WTC11 (cell line): Measurements from ENCODE around the gene ZBTB20. TPM values are rescaled to one million over a fixed set of nuclear protein-coding genes. Genes with fewer than 3 reads are reported as not detected.

Source experiments
- ATAC-seq: fragments of 200-7000 bp; cut with Tn5 transposase; 2 replicates; pipeline ENCODE4 v1.10.0; 2021; ENCODE audit warnings: mild to moderate bottlenecking, moderate library complexity
- CTCF ChIA-PET: fragments of 300-600 bp; sonication (Branson Sonifier 250); formaldehyde crosslinking; loops from one replicate; lab custom pipeline; 2021; ENCODE audit warnings: antibody characterized with exemption; lab: Charles Lee
- POLR2A ChIA-PET: fragments of 350-600 bp; sonication (Branson Sonifier 250); formaldehyde crosslinking; loops from one replicate; lab custom pipeline; 2021; ENCODE audit warnings: antibody characterized with exemption; lab: Charles Lee
- DNase-seq: peaks from one replicate; pipeline ENCODE4 v3.0.0; 2021; ENCODE audit warnings: low spot score
- H3K27ac Mint-ChIP-seq: 2 replicates; pipeline ENCODE4 v1.8.0; 2021; ENCODE audit warnings: mixed read lengths
- H3K27me3 Mint-ChIP-seq: 2 replicates; pipeline ENCODE4 v1.8.0; 2021; ENCODE audit warnings: low read depth, mild to moderate bottlenecking, moderate library complexity, mixed read lengths
- H3K36me3 Mint-ChIP-seq: 2 replicates; pipeline ENCODE4 v1.8.0; 2021; ENCODE audit warnings: mixed read lengths
- H3K4me1 Mint-ChIP-seq: 2 replicates; pipeline ENCODE4 v1.8.0; 2022; ENCODE audit warnings: mixed read lengths
- H3K4me3 Mint-ChIP-seq: 2 replicates; pipeline ENCODE4 v1.8.0; 2021; ENCODE audit warnings: mild to moderate bottlenecking, moderate library complexity, mixed read lengths
- H3K9me3 Mint-ChIP-seq: 2 replicates; pipeline ENCODE4 v1.8.0; 2021; ENCODE audit warnings: mixed read lengths
- ATF1 ChIP-seq: sonication (generic); formaldehyde crosslinking; IDR thresholded peaks from 2 replicates; pipeline ENCODE4 v1.8.1; 2023; ENCODE audit warnings: mild to moderate bottlenecking, moderate library complexity, missing genetic modification reagents
- CREM ChIP-seq: sonication (generic); formaldehyde crosslinking; IDR thresholded peaks from 2 replicates; pipeline ENCODE4 v1.8.1; 2022; ENCODE audit warnings: mild to moderate bottlenecking, missing genetic modification reagents, moderate library complexity
- EMX1 ChIP-seq: fragments of 250-450 bp; sonication (Bioruptor Pico); IDR thresholded peaks from 2 replicates; pipeline ENCODE4 v1.8.0; 2021; ENCODE audit warnings: mild to moderate bottlenecking
- ETV6 ChIP-seq: sonication (generic); formaldehyde crosslinking; IDR thresholded peaks from 2 replicates; pipeline ENCODE4 v1.8.1; 2022; ENCODE audit warnings: mild to moderate bottlenecking, missing genetic modification reagents
- FOXK1 ChIP-seq: sonication (generic); formaldehyde crosslinking; IDR thresholded peaks from 2 replicates; pipeline ENCODE4 v1.8.0; 2022; ENCODE audit warnings: mild to moderate bottlenecking, moderate library complexity, missing genetic modification reagents
- FOXP1 ChIP-seq: sonication (generic); formaldehyde crosslinking; IDR thresholded peaks from 2 replicates; pipeline ENCODE4 v1.8.0; 2022; ENCODE audit warnings: missing genetic modification reagents, mild to moderate bottlenecking, moderate library complexity, borderline replicate concordance
- NFE2L1 ChIP-seq: sonication (generic); formaldehyde crosslinking; IDR thresholded peaks from 2 replicates; pipeline ENCODE4 v1.8.1; 2023; ENCODE audit warnings: missing genetic modification reagents
- NFYB ChIP-seq: sonication (generic); formaldehyde crosslinking; conservative IDR thresholded peaks from 2 replicates; pipeline ENCODE4 v1.8.0; 2022; ENCODE audit warnings: low read depth, missing genetic modification reagents
- NR1H2 ChIP-seq: sonication (generic); formaldehyde crosslinking; IDR thresholded peaks from 2 replicates; pipeline ENCODE4 v1.9.0; 2021; ENCODE audit warnings: mild to moderate bottlenecking, moderate library complexity, missing genetic modification reagents
- SMAD4 ChIP-seq: sonication (generic); formaldehyde crosslinking; IDR thresholded peaks from 2 replicates; pipeline ENCODE4 v1.8.0; 2022; ENCODE audit warnings: mild to moderate bottlenecking, missing genetic modification reagents
- SOX15 ChIP-seq: fragments of 250-450 bp; sonication (Bioruptor Pico); IDR thresholded peaks from 2 replicates; pipeline ENCODE4 v1.9.0; 2021; ENCODE audit warnings: mild to moderate bottlenecking
- SP1 ChIP-seq: sonication (generic); formaldehyde crosslinking; conservative IDR thresholded peaks from 2 replicates; pipeline ENCODE4 v1.8.1; 2022; ENCODE audit warnings: missing genetic modification reagents
- TCF7 ChIP-seq: sonication (generic); formaldehyde crosslinking; IDR thresholded peaks from 2 replicates; pipeline ENCODE4 v1.8.0; 2022; ENCODE audit warnings: mild to moderate bottlenecking, low read depth, missing genetic modification reagents, moderate library complexity
- ZNF138 ChIP-seq: sonication (generic); formaldehyde crosslinking; conservative IDR thresholded peaks from 2 replicates; pipeline ENCODE4 v1.8.1; 2022; ENCODE audit warnings: mild to moderate bottlenecking, moderate library complexity, missing genetic modification reagents
- ZNF219 ChIP-seq: sonication (generic); formaldehyde crosslinking; IDR thresholded peaks from 2 replicates; pipeline ENCODE4 v1.8.0; 2023; ENCODE audit warnings: missing genetic modification reagents, mild to moderate bottlenecking, borderline replicate concordance
- ZNF317 ChIP-seq: sonication (generic); formaldehyde crosslinking; IDR thresholded peaks from 2 replicates; pipeline ENCODE4 v1.8.1; 2023; ENCODE audit warnings: low read depth, mild to moderate bottlenecking, moderate library complexity, missing genetic modification reagents, borderline replicate concordance
- ZNF423 ChIP-seq: fragments of 250-450 bp; sonication (Bioruptor Pico); IDR thresholded peaks from 2 replicates; pipeline ENCODE4 v2.1.2; 2022; ENCODE audit warnings: mild to moderate bottlenecking, moderate library complexity
- total RNA-seq: library from RNA; stranded (reverse); gene quantifications from 3 replicates; pipeline ENCODE4 v1.2.3, GENCODE V29; 2021
- TF ChIP-seq, protein P1 (sequence below): sonication (generic); formaldehyde crosslinking; IDR thresholded peaks from 2 replicates; pipeline ENCODE4 v1.8.1; 2023; ENCODE audit warnings: mild to moderate bottlenecking, missing genetic modification reagents, moderate library complexity
- TF ChIP-seq, protein P2 (sequence below): sonication (generic); formaldehyde crosslinking; IDR thresholded peaks from 2 replicates; pipeline ENCODE4 v1.8.0; 2022; ENCODE audit warnings: mild to moderate bottlenecking, missing genetic modification reagents
- TF ChIP-seq, protein P3 (sequence below): sonication (generic); formaldehyde crosslinking; IDR thresholded peaks from 2 replicates; pipeline ENCODE4 v1.8.1; 2023; ENCODE audit warnings: mild to moderate bottlenecking, missing genetic modification reagents, moderate library complexity
- TF ChIP-seq, protein P4 (sequence below): sonication (generic); formaldehyde crosslinking; IDR thresholded peaks from 2 replicates; pipeline ENCODE4 v1.8.1; 2023; ENCODE audit warnings: mild to moderate bottlenecking, missing genetic modification reagents
- TF ChIP-seq, protein P5 (sequence below): fragments of 250-450 bp; sonication (Bioruptor Pico); IDR thresholded peaks from 2 replicates; pipeline ENCODE4 v1.9.0; 2021; ENCODE audit warnings: moderate library complexity, mild to moderate bottlenecking, inconsistent platforms, borderline replicate concordance
- TF ChIP-seq, protein P6 (sequence below): sonication (generic); formaldehyde crosslinking; IDR thresholded peaks from 2 replicates; pipeline ENCODE4 v1.8.0; 2022; ENCODE audit warnings: mild to moderate bottlenecking, missing genetic modification reagents
- TF ChIP-seq, protein P7 (sequence below): fragments of 200-600 bp; IDR thresholded peaks from 2 replicates; pipeline ENCODE4 v1.8.0; 2022; ENCODE audit warnings: antibody characterized with exemption

Gene ZBTB20
- total RNA-seq, 1 experiment from 2014 or later = 1.5 TPM

DNA sequence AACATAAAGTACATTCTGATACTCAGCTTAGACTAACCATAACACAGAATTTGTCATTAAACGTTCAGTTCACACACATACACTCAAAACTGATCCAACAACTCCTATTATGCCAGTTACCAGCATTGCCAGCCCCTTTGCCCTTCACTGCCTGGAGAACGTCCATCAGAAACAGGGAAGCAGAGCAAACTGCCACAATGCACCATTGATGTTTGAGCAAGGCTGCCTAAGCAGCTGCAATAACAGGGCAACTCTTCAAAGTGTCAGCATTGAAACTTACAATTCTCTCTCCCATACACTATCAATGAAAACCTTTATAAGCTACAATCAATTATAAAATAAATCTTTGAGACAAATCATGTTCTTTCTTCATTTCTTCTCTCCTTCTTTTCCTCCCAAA lies 85.1 kb downstream of the ZBTB20 start (continued):
- TF ChIP-seq FOXK1 (CRISPR knock-in tag) = no peak
- TF ChIP-seq, protein P1, sequence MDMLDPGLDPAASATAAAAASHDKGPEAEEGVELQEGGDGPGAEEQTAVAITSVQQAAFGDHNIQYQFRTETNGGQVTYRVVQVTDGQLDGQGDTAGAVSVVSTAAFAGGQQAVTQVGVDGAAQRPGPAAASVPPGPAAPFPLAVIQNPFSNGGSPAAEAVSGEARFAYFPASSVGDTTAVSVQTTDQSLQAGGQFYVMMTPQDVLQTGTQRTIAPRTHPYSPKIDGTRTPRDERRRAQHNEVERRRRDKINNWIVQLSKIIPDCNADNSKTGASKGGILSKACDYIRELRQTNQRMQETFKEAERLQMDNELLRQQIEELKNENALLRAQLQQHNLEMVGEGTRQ (CRISPR knock-in tag) = no peak
- TF ChIP-seq, protein P2, sequence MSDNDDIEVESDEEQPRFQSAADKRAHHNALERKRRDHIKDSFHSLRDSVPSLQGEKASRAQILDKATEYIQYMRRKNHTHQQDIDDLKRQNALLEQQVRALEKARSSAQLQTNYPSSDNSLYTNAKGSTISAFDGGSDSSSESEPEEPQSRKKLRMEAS = no peak
- TF ChIP-seq CREM = no peak
- no peak for TF ChIP-seq NFYB (CRISPR knock-in tag)

DNA sequence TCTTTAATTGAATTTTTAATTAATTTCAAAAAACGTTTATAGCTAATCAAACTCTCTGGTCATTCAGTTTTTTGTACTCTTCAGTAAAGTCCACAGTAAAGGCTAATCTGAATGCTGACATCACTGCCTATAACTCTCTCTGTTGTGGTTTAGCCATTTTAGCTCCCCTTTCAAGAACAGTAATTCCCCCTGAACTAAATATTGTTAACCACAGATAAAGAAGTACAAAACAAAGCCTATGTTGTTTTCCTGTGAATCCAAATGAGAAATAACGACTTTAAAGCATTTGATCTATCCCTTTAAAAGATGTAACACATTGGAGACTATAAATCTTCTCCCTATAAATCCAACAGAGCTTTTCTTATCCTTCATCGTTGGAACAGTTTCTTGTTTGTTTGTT lies 94.2 kb downstream of the ZBTB20 start:
- no peak overlapping the region for H3K27ac Mint-ChIP-seq
- ChIA-PET CTCF (interaction anchor here (1.4 kb wide), 1 partner anchor 32 kb away, joined by 5 read pairs; no protein-coding TSS in a partner anchor), POLR2A (no interaction called here)
- no peak for DNase-seq
- no peaks in the 10 kb centered on the region for H3K27me3 Mint-ChIP-seq
- no peaks in the 10 kb centered on the region for H3K4me1 Mint-ChIP-seq
- H3K36me3 Mint-ChIP-seq = no peaks in the 10 kb centered on the region
- ATAC-seq = no peak
- no peak for TF ChIP-seq ZNF138 (CRISPR knock-in tag)
- TF ChIP-seq ETV6 (CRISPR knock-in tag) = no peak
- TF ChIP-seq FOXP1 (CRISPR knock-in tag) = no peak
- TF ChIP-seq, protein P3, sequence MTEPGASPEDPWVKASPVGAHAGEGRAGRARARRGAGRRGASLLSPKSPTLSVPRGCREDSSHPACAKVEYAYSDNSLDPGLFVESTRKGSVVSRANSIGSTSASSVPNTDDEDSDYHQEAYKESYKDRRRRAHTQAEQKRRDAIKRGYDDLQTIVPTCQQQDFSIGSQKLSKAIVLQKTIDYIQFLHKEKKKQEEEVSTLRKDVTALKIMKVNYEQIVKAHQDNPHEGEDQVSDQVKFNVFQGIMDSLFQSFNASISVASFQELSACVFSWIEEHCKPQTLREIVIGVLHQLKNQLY (CRISPR knock-in tag) = no peak
- TF ChIP-seq NR1H2 (CRISPR knock-in tag) = no peak
- no peak for TF ChIP-seq SOX15 (CRISPR knock-in tag)
- TF ChIP-seq ZNF423 (CRISPR knock-in tag) = no peak
- TF ChIP-seq ZNF219 = no peak
- TF ChIP-seq, protein P4, sequence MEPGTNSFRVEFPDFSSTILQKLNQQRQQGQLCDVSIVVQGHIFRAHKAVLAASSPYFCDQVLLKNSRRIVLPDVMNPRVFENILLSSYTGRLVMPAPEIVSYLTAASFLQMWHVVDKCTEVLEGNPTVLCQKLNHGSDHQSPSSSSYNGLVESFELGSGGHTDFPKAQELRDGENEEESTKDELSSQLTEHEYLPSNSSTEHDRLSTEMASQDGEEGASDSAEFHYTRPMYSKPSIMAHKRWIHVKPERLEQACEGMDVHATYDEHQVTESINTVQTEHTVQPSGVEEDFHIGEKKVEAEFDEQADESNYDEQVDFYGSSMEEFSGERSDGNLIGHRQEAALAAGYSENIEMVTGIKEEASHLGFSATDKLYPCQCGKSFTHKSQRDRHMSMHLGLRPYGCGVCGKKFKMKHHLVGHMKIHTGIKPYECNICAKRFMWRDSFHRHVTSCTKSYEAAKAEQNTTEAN (CRISPR knock-in tag) = no peak
- TF ChIP-seq ZNF317 (CRISPR knock-in tag) = no peak
- no peak for TF ChIP-seq EMX1 (CRISPR knock-in tag)
- TF ChIP-seq, protein P5, sequence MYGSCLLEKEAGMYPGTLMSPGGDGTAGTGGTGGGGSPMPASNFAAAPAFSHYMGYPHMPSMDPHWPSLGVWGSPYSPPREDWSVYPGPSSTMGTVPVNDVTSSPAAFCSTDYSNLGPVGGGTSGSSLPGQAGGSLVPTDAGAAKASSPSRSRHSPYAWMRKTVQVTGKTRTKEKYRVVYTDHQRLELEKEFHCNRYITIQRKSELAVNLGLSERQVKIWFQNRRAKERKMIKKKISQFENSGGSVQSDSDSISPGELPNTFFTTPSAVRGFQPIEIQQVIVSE = no peak
- TF ChIP-seq, protein P6, sequence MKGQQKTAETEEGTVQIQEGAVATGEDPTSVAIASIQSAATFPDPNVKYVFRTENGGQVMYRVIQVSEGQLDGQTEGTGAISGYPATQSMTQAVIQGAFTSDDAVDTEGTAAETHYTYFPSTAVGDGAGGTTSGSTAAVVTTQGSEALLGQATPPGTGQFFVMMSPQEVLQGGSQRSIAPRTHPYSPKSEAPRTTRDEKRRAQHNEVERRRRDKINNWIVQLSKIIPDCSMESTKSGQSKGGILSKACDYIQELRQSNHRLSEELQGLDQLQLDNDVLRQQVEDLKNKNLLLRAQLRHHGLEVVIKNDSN = no peak
- TF ChIP-seq NFE2L1 = no peak
- TF ChIP-seq SP1 (CRISPR knock-in tag) = no peak
- no peak for TF ChIP-seq CREM
- TF ChIP-seq, protein P7, sequence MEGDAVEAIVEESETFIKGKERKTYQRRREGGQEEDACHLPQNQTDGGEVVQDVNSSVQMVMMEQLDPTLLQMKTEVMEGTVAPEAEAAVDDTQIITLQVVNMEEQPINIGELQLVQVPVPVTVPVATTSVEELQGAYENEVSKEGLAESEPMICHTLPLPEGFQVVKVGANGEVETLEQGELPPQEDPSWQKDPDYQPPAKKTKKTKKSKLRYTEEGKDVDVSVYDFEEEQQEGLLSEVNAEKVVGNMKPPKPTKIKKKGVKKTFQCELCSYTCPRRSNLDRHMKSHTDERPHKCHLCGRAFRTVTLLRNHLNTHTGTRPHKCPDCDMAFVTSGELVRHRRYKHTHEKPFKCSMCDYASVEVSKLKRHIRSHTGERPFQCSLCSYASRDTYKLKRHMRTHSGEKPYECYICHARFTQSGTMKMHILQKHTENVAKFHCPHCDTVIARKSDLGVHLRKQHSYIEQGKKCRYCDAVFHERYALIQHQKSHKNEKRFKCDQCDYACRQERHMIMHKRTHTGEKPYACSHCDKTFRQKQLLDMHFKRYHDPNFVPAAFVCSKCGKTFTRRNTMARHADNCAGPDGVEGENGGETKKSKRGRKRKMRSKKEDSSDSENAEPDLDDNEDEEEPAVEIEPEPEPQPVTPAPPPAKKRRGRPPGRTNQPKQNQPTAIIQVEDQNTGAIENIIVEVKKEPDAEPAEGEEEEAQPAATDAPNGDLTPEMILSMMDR = no peak
- TF ChIP-seq SMAD4 (CRISPR knock-in tag) = no peak
- no peak for TF ChIP-seq ATF1
- no peak for TF ChIP-seq TCF7 (CRISPR knock-in tag)
- H3K9me3 Mint-ChIP-seq = no peaks in the 10 kb centered on the region
- H3K4me3 Mint-ChIP-seq = no peak overlapping the region
